Measurements from ENCODE around the gene SPON2.

Gene SPON2

GRCh38 chr4:1172228-1172851 lies at the start of gene SPON2:
TSS of gene SPON2 (minus strand) at chr4:1172583.
- DNase-seq: no peak

GRCh38 chr4:1221155-1221870 lies 48.9 kb upstream of the SPON2 start:
- DNase-seq: no peak

GRCh38 chr4:1220566-1220965 lies 48.2 kb upstream of the SPON2 start:
- DNase-seq: no peak

GRCh38 chr4:1219566-1219950 lies 47.2 kb upstream of the SPON2 start:
- no peak for DNase-seq

DNA sequence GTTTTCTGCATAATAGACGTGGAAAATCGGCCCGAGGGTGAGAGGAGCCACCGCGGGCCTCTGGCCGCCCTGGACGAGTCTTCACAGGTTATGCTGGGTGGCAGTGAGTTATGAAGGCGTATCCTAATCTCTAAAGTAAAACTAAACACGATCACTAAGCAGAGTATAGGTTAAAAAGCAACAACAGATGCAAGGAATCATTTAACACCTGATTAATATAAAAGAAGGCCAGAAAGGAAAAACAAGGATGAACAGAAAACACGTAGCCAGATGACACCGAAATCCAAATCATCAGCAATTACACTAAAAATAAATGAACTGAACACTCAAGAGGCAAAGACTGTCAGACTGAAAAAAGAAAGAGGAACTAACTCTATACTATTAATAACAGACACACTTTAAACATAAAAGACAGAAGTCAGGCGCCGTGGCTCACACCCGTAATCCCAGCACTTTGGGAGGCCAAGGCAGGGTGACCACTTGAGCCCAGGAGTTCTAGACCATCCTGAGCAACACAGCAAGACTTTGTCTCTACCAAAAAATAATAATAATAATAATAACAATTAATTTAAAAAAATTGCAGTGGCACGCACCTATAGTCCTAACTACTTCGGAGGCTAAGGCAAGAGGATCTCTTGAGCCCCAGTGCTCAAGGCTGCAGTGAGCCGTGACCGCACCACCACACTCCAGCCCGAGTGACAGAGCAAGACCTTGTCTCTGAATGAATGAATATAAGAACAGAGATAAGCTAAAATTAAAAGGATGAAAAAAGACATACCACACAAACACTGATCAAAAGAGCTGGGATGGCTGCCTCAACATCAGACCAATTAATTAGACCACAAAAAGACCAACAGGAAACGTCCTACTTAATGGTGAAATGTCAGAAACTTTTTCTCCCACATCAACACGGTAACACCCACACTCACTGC lies 46.5 kb upstream of the SPON2 start:
- peak; percentile 20 for DNase-seq

- no peak for DNase-seq
Measured at GRCh38 chr4:1217366-1217765, 45.0 kb upstream of the SPON2 start.

DNA sequence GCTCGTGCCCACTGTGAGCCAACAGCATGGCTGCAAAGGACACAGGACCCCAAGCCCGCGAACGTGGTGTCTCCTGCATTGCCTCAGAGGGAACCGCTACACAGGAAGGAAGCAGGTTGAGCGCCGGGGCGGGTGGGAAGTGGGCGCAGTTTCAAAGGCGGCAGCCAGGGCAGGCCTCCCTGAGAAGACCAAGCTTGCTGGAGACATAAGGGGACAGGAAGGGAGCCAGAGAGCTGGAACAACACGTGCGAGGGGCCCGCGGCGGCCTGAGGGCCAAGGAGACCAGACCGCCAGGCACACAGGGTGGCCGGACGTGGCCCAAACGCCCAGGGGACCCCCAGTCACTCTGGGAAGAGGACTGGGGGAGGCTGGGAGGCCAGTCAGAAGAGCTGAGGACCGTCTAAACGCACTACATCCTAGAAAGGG lies 44.5 kb upstream of the SPON2 start:
- DNase-seq: peak; percentile 45

DNA sequence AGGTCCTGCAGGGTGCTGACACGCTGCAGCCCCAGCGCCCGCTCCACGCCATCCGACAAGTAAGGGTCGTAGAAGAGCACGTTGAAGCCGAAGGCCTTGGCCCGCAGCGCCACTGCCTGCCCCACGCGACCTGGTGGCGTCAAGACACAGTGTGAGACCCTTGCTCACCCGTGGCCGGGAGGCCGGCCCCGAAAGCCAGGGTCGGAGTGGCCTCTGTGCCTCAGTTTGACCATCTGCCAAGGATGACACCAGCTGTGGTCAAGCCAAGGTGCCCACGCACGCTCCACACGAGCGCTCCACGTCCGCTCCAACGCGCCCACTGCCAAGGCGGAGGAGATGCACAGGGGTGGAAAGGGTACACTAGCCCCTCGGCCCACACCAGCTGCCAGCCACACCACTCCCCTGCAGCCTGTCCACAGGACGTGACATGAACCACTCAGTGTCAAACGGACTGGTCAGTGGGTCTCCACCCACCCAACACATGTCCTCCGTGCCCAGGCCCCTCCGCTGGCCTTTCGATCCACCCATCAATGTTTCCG lies 43.8 kb upstream of the SPON2 start:
- no peak for DNase-seq

DNA sequence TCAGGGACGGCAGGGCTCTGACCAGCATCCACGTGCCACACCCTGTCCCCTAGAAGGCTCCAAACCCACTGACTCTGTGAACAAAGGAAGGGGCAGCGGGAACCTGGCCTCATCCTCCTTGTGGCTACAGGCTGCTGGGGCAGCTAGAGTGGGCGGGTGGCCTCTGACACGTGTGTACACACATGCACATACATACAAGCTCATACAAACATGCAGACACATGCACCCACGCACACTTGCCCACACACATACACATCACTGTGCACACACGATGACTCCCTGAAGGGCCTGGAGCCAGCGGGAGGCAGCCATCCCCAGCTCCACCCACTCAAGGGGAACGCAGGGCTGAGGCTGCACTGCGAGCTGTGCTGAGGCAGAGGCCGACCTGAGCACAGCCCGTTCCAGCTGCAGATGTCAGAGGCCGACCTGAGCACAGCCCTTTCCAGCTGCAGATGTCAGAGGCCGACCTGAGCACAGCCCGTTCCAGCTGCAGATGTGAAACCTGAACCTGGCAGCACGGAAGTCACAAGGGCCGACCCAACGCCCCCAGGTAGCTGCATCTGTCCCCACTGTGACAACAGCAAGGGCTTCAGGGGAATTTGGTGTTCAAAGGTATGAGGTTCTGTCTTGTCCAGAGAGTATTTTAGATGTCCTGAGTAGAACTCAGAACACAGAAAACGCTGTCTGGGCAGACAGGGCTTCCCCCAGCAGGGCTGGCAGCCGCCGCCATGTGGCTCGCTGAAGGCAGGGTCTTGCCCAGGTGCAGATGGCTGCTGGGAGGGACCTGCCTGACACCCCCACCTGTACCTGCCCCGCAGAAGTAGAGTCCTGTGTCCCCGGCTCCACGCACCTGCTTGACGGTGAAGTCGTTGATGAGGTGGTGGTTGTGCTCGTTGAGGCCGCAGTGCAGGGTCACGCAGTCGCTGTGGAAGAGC lies 43.0 kb upstream of the SPON2 start:
- peak; percentile 9 for DNase-seq

DNA sequence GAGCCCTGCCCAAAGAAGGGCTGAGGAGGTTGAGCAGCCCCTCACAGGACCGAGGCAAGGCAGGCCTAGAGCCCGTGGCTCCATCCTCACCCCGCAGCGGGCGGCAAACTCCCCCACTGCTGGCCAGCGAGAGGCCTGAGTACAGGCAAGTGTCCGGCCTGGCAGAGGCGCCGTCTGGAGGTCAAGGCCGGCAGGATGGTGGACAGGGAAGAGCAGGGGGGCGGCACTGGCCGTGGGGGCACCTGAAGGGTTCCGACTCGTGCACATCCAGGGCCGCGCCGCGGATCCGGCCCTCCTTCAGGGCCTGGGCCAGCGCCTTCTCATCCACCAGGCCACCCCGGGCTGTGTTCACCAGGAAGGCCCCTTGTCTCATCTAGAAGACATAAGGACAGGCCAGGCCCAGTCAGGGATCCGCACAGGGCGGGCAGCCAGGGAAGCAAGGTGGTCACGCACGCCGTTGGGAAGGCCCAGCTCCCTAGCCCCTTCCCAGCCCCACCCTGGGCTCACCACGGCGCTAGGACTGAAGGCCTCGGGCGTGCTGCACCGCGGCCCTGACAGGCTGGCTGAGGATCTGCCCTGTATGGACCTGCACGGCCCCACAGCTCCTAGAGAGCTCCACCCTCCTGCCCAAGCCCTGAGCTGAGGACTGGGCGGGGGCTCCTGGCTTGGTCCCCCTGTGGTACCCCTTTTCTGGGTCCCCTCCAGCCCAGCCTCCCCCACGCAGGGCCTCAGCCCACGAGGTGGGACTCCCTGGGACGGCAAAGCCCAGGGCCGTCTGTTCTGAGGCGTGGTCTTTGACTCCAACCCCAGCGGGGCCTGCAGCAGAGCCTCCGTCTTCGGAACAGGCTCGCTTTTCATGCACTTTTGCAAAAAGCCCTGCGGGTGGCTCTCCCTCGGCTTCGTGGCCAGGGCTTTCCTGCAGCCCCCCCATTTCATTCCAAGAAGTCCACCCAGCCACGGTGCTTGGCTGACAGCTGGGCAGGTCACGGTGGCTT lies 42.0 kb upstream of the SPON2 start:
- no peak for DNase-seq

DNA sequence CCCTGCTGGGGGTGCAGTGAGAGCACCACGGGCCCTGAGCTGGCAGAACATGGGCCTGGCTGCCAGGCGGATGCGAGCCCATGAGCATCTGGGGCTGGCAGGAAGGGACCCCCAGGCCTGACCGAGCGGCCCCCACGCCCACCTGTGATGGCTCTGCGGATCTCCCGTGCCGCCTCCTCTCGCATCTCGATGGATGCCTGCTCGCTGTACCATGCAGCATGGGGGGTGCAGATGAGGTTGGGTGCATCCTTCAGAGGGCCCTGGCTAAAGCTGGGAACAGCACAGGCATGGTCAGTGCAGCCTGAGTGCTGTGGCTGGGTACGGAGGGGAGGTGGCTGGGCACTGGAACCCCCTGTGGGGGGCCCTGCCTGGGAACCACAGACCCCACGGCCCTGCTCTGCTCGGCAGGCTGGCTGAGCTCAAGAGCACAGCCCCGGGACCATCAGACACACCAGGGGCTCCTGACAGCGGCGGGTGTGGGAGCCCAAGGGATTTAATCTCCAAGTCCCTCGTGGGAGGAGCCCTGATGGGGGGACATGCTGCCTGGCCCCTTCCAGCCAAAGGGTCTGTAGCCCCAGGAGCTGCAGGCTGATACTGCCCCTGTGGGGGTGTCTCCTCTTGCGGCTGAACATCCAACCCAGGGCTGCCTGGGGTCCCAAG lies 41.1 kb upstream of the SPON2 start:
- DNase-seq: no peak

DNA sequence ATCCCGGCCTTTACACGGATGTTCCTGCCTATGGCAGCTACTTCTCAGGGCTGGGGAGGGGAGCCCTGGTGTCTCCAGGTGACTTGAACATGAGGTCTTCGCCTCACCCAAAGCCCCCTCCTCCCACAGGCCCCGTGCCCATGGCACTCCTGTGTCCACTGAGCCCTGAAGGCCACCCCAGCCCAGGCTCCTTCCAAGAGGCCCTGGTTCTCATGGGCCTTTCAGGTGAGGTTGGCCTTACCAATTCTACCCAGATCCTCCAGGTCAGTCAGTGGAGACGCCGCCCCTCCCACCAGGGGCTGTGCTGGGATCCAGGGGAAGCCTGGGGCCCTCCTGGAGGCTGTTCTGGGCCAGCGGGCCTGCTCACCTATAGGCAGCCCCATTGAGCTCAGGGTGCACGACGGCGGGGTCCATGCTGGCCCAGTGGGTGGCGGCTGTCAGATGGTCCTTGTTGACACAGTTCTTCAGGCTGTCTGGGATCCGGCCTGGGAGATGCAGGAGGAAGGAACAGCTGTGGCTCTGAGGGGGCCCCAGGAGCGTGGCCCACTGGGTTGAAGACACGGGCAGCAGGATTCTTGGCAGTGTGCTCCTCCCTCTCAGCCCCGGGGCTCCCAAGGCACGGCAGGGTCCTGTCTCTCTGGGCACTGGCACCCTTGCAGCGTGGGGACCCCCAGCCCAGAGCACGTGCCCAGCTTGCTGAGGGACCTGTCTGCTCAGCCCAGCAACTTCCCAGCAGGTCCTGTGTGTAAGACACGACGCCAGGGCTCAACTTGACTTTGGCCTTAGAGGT lies 40.4 kb upstream of the SPON2 start:
- DNase-seq: no peak

GRCh38 chr4:1211891-1212545 lies 39.6 kb upstream of the SPON2 start:
- DNase-seq: no peak

- DNase-seq: no peak
Measured at GRCh38 chr4:1211371-1211770, 39.0 kb upstream of the SPON2 start.

DNA sequence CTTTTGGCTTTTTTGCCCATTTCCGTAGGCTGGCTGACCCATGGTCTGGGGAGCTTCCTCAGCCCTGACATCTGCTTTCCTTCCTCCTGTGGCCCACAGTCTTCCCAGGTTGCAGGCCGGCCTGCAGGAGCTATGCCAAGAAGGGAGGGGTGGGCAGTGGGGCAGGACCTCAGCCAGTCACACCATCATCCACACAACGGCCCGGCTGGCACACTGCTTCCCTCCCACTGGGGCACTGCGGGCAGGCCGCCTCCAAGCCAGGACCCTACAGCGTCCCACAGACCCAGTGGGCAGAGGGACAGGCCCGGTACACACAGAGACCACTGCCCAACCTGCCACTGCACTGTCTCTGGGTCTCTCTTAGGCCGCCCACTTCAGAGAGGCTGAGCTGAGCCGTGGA lies 38.6 kb upstream of the SPON2 start:
- no peak for DNase-seq

GRCh38 chr4:1210241-1210841 lies 38.0 kb upstream of the SPON2 start:
- DNase-seq: no peak

GRCh38 chr4:1209821-1210220 lies 37.4 kb upstream of the SPON2 start:
- DNase-seq: no peak

DNA sequence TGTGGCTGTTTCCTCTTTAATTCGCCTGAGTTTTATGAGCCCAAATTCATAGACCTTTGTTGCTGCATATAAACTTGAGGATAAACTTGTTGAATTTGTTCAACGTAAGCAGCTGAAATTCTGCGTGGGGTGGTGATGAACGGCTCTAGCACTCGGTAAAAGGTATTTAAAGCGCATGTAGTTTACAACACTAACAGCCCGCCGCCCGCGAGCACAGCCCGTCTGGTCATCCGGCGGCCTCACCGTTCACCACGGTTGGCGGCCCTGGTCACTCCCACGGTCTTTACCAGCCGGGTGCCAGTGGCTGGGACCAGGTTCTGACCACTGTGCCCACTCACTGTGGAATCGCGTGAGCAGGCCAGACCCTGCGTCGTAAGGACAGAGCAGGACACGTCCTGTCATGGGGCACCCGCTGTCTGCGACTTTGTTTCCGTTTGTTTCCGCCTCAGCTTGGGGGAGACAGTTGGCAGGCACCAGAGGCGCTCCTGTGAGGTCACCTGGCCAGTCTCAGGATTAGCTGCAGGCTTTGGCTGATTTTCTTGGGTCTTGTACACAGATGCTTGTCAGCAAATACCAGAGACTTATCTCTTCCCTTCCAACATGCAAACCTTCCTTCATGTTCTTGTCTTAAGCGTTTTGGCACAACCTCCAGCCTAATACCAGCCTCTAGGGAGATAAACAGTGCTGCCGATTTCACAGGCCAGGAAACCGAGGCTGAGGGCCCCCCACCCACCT lies 36.8 kb upstream of the SPON2 start:
- no peak for DNase-seq

All from CD4-positive, alpha-beta T cell treated with Interferon gamma for 1 hour (primary cell).